Spinal cord (tissue), 10 donors: ENCODE data around the gene NKX2-8. TPM values are rescaled to one million over a fixed set of nuclear protein-coding genes. Genes with fewer than 3 reads are reported as not detected.
"Not testable (repeated sequence)": the region's sequence is repeated elsewhere in the genome, so short reads cannot be mapped to it uniquely, and the experiment has no call there.

Experiments used
- DNase-seq, 6 donors: peaks; one replicate each; pipeline versions ENCODE4 v3.0.0 to v3.0.0-alpha.2; 2013 to 2015; ENCODE audit warnings: low spot score in 6 of 6, low read depth in 4 of 6
- H3K27ac ChIP-seq: one replicate; pipeline ENCODE4 v1.5.1; 2013; ENCODE audit warnings: low read depth, low read length, control low read depth
- H3K27me3 ChIP-seq: one replicate; pipeline ENCODE4 v1.6.1; 2013; ENCODE audit warnings: low read length; ENCODE audit not compliant: control insufficient read depth, insufficient read depth
- H3K36me3 ChIP-seq: one replicate; pipeline ENCODE4 v1.6.1; 2013; ENCODE audit warnings: low read length; ENCODE audit not compliant: control insufficient read depth, insufficient read depth
- H3K4me1 ChIP-seq: one replicate; pipeline ENCODE4 v1.6.1; 2013; ENCODE audit warnings: low read length; ENCODE audit not compliant: control insufficient read depth, insufficient read depth
- H3K4me3 ChIP-seq: one replicate; pipeline ENCODE4 v1.5.1; 2013; ENCODE audit warnings: low read depth, low read length, control low read depth
- H3K9me3 ChIP-seq: one replicate; pipeline ENCODE4 v1.6.1; 2013; ENCODE audit warnings: low read length; ENCODE audit not compliant: control insufficient read depth, insufficient read depth
- WGBS: methylation state at CpG from one replicate; pipeline ENCODE4 v1.1.5; 2013; ENCODE audit warnings: missing lambda C conversion rate; ENCODE audit not compliant: insufficient coverage; 5-methylcytosine and 5-hydroxymethylcytosine counted together
- polyA plus RNA-seq, 2 donors: library from polyadenylated mRNA; unstranded; fragments of 120-200 nt; gene quantifications; one replicate each; pipeline ENCODE4 v1.2.1, GENCODE V29; 2013; ENCODE audit not compliant: insufficient read length in 2 of 2
- total RNA-seq, 2 donors: library from RNA; depleted of rRNA in 1 of 2; stranded (reverse); fragments of 120-200 nt in 1 of 2; fragments of >200 nt in 1 of 2; gene quantifications; one replicate each; pipeline versions ENCODE4 v1.2.3 to v1.2.4, GENCODE V29; 2013 to 2014
- donor health status: healthy.

NKX2-8 gene
- total and polyA plus RNA-seq, 4 donors: 0.11 to 0.21 TPM; not detected in 2

- no peak overlapping the region for H3K4me3 ChIP-seq
- peaks cover 16% of the 10 kb centered on the region for H3K27me3 ChIP-seq
- DNase-seq: no peak
- no CpG with 5 or more reads among the region's 1 CpG for whole genome bisulfite sequencing
- no peaks in the 10 kb centered on the region for H3K36me3 ChIP-seq
- H3K4me1 ChIP-seq: no peaks in the 10 kb centered on the region
- no peaks in the 10 kb centered on the region for H3K9me3 ChIP-seq
- no peak overlapping the region for H3K27ac ChIP-seq
Measured at GRCh38 chr14:36550899-36551298, 31.5 kb downstream of the NKX2-8 start.

DNA sequence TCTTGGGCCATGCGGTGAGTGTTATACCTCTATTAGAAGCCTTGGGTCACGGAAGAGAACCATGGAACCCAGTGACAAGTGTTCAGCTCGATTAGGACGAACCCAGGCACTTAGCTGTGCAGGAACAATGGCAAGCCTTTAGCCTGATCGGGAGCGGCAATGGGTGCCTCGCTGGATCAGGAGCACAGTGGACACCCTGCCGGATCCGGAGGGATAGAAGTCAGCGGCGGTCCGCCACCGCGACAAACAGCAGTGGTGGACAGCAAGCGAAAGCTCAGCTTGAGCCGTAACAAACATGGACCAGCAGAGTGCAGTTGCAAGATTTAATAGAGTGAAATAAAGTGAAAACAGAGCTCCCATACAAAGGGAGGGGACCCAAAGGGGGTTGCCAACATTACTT is 38.1 kb downstream of the NKX2-8 start:
- DNase-seq, H3K27ac ChIP-seq, H3K4me3 ChIP-seq, H3K36me3 ChIP-seq, H3K4me1 ChIP-seq, H3K9me3 ChIP-seq: not testable (repeated sequence)
- peaks cover 16% of the 10 kb centered on the region for H3K27me3 ChIP-seq
- 96% methylated on average over 16 of the region's 16 CpGs for WGBS

DNA sequence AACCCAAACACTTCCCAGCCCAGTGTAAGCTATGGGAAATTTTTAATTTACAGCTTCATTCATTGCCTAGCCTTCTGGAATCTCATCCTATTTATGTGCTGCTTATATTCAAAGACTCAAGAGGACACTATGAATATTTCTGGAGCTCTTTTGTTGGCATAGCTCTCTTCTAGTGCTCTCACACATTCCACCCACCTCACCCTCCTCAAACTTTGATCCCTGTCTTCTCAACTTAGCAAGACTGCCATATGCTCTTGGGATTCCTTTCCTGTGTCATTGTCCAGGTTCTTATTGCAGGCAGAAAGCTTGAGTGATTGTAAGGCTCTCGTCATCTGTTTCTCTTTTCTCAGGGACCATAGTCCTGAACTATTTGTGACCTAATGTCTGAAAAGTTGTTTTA is 44.4 kb downstream of the NKX2-8 start:
- Histone ChIP-seq H3K4me1 (no peaks in the 10 kb centered on the region), H3K27ac (no peak overlapping the region), H3K9me3 (no peaks in the 10 kb centered on the region), H3K36me3 (no peaks in the 10 kb centered on the region), H3K4me3 (no peak overlapping the region), H3K27me3 (peaks cover 22% of the 10 kb centered on the region)
- no CpG with 5 or more reads among the region's 1 CpG for WGBS
- no peak for DNase-seq

Other genes starting within 250 kb of the NKX2-8 start
- gene NKX2-1, start 62.4 kb downstream of the NKX2-8 start, total RNA-seq: under 1 TPM in 1 of 2 donors, not detected in 1; 0.39 TPM
- not detected for gene NKX2-1, start 62.4 kb downstream of the NKX2-8 start, polyA plus RNA-seq
- gene PAX9, start 79.2 kb upstream of the NKX2-8 start, total RNA-seq: under 1 TPM; 0.28 to 0.79 TPM
- gene PAX9, start 79.2 kb upstream of the NKX2-8 start, polyA plus RNA-seq: under 1 TPM; 0.29 to 0.32 TPM